Right renal cortex interstitium (tissue), 3 donors: ENCODE measurements around the gene SERPINA12. TPM values are rescaled to one million over a fixed set of nuclear protein-coding genes. Genes with fewer than 3 reads are reported as not detected.

Source experiments
- DNase-seq, 3 donors: peaks; one replicate each; pipeline ENCODE4 v3.0.0-alpha.2; 2013; ENCODE audit warnings: low read depth in 3 of 3, low spot score in 2 of 3
- polyA plus RNA-seq, 3 donors: library from polyadenylated mRNA; unstranded; fragments of 120-200 nt; gene quantifications; one replicate each; pipeline ENCODE4 v1.2.1, GENCODE V29; 2013; ENCODE audit not compliant: insufficient read length in 3 of 3

The SERPINA12 gene
- polyA plus RNA-seq, 3 donors = 0.23 to 0.39 (median 0.29) TPM

- DNase-seq = no peak
Observed at GRCh38 chr14:94445003-94445402, 64.3 kb downstream of the SERPINA12 start.

DNA sequence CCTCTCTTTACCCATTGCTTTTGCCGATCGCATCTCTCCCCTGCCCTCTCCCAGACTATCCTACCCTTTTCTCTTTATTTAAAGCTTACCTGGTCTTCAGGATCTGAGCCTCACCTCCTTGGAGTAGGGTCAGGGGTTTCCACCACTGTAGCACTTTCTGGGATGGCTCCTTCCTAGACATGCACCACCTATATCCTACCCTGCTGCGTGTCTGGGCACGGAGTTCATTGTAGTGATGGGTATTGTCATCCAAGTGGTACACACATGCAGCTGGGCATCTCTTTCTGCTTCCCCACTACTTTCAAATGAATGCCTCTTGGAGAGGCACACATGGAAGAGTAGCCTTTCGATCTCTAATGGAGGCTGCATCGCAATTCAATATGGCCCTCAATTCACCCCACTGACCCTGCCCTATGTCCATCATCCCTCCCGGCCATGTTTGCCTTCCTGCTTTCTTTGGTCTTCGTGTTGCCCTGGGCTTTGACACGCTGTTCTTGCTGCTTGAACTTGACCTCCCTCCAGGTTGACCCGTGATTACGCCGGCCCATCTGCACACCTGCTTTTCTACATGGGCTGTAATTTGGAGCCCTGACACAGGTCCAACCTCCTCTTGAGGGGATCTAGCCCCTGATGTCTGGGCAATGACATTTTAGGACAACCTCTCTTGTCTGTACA, 67.6 kb downstream of the SERPINA12 start:
- DNase-seq = no peak

DNA sequence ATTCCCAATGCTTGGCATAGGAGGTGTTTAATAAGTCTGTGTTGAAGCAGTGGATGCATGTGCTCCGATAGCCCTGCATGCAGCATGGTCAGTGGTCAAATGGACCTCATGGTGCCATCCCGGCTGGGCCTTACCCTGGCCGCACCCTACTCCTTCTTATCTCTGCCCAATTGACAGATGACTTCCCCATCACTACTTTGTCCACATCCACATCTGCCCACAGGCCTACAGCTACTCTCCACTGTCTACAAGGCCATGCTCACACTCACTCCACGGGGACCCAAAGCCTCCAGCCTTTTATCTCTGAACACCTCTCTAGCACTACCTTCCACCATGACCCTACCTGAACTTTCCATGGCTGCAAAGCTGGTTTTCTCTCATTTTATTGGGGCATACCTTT, 68.1 kb downstream of the SERPINA12 start:
- no peak for DNase-seq

- DNase-seq = no peak
Observed at GRCh38 chr14:94439453-94440057, 69.7 kb downstream of the SERPINA12 start.

Other genes with a start within 250 kb of the SERPINA12 start
- gene SERPINA10, start 216.2 kb downstream of the SERPINA12 start, polyA plus RNA-seq = under 1 TPM; 0.11 to 0.24 (median 0.13) TPM
- gene SERPINA6, start 186.1 kb downstream of the SERPINA12 start, polyA plus RNA-seq = 1 to 10 TPM; 3.2 to 9.5 (median 9.0) TPM
- gene SERPINA2, start 142.8 kb downstream of the SERPINA12 start, polyA plus RNA-seq = not detected
- gene SERPINA1, start 120.9 kb downstream of the SERPINA12 start, polyA plus RNA-seq = 100 to 1,000 TPM in 2 of 3 donors, 10 to 100 TPM in 1; 65.0 to 106 (median 101) TPM
- gene SERPINA11, start 56.7 kb downstream of the SERPINA12 start, polyA plus RNA-seq = not detected
- gene SERPINA9, start 33.3 kb downstream of the SERPINA12 start, polyA plus RNA-seq = not detected
- 1 to 10 TPM in 2 of 3 donors, under 1 TPM in 1; 1.00 to 1.6 (median 1.5) TPM for gene SERPINA4, start 52.0 kb upstream of the SERPINA12 start, polyA plus RNA-seq
- 10 to 100 TPM; 13.2 to 15.2 (median 13.3) TPM for gene SERPINA5, start 72.0 kb upstream of the SERPINA12 start, polyA plus RNA-seq
- gene SERPINA3, start 102.9 kb upstream of the SERPINA12 start, polyA plus RNA-seq = under 1 TPM; 0.14 to 0.40 (median 0.19) TPM